DND-41 (cell line): ENCODE data around the gene MED28.

Source experiments
- CTCF ChIP-seq: IDR thresholded peaks from 2 replicates; pipeline ENCODE4 v1.5.1; 2012; ENCODE audit warnings: borderline replicate concordance, low read length, moderate library complexity, mild to moderate bottlenecking; ENCODE audit not compliant: poor library complexity, severe bottlenecking; ENCODE audit errors: extremely low read depth
- EZH2 ChIP-seq: IDR thresholded peaks from 3 replicates; pipeline ENCODE4 v1.6.1; 2012; ENCODE audit warnings: borderline replicate concordance, low read depth, mild to moderate bottlenecking, moderate library complexity, low read length, inconsistent platforms; ENCODE audit not compliant: severe bottlenecking

- TF ChIP-seq CTCF (no peak), EZH2 (no peak)
These were observed 32.3 kb downstream of the MED28 start for GRCh38 chr4:17646693-17647092.
